SK-N-SH (cell line): Measurements from ENCODE around the gene DAB2IP.

Experiments
- CHD2 ChIP-seq: fragments of 150-350 bp; IDR thresholded peaks from 2 replicates; pipeline ENCODE4 v1.6.1; 2018; ENCODE audit warnings: low read length; ENCODE audit not compliant: partially characterized antibody
- CTCF ChIP-seq: fragments of 200-600 bp; sonication (generic); IDR thresholded peaks from 2 replicates; pipeline ENCODE4 v1.6.1; 2017; ENCODE audit warnings: antibody characterized with exemption, mild to moderate bottlenecking, moderate library complexity
- JUND ChIP-seq: IDR thresholded peaks from 2 replicates; pipeline ENCODE4 v1.4.0; 2012
- PBX3 ChIP-seq: IDR thresholded peaks from 2 replicates; pipeline ENCODE4; 2012
- POLR2AphosphoS5 ChIP-seq: IDR thresholded peaks from 2 replicates; pipeline ENCODE4 v1.6.1; 2012; ENCODE audit warnings: low read depth, low read length
- RAD21 ChIP-seq: IDR thresholded peaks from 2 replicates; pipeline ENCODE4 v1.6.1; 2012; ENCODE audit warnings: mild to moderate bottlenecking, low read length
- RFX5 ChIP-seq: IDR thresholded peaks from 2 replicates; pipeline ENCODE4 v1.6.1; 2012; ENCODE audit warnings: mild to moderate bottlenecking, improper control_type of control experiment, low read length
- SIN3A ChIP-seq: IDR thresholded peaks from 2 replicates; pipeline ENCODE4 v1.6.1; 2012; ENCODE audit warnings: low read depth, mild to moderate bottlenecking, low read length, moderate library complexity, borderline replicate concordance
- TEAD4 ChIP-seq: IDR thresholded peaks from 2 replicates; pipeline ENCODE4 v1.4.0; 2012; ENCODE audit warnings: mild to moderate bottlenecking, borderline replicate concordance; ENCODE audit not compliant: insufficient read depth
- USF2 ChIP-seq: fragments of 150-350 bp; IDR thresholded peaks from 2 replicates; pipeline ENCODE4 v1.6.1; 2017; ENCODE audit warnings: antibody characterized with exemption, low read length, low read depth, borderline replicate concordance
- YY1 ChIP-seq: IDR thresholded peaks from 2 replicates; pipeline ENCODE4 v1.4.0; 2012; ENCODE audit warnings: low read depth, mild to moderate bottlenecking

GRCh38 chr9:121781701-121782464 lies 130.4 kb downstream of the DAB2IP start:
- TF ChIP-seq RFX5 (no peak), JUND (no peak), CTCF (no peak), POLR2AphosphoS5 (no peak), RAD21 (no peak), PBX3 (no peak), CHD2 (no peak), YY1 (no peak), USF2 (no peak), TEAD4 (no peak), SIN3A (no peak)
